ENCODE measurements around the gene DEPDC1B. TPM values are rescaled to one million over a fixed set of nuclear protein-coding genes. Genes with fewer than 3 reads are reported as not detected.

The DEPDC1B gene
- total and polyA plus RNA-seq, 2 of the 4 experiments (the other 2 are of a cell fraction) = 4.4 to 9.3 TPM

DNA sequence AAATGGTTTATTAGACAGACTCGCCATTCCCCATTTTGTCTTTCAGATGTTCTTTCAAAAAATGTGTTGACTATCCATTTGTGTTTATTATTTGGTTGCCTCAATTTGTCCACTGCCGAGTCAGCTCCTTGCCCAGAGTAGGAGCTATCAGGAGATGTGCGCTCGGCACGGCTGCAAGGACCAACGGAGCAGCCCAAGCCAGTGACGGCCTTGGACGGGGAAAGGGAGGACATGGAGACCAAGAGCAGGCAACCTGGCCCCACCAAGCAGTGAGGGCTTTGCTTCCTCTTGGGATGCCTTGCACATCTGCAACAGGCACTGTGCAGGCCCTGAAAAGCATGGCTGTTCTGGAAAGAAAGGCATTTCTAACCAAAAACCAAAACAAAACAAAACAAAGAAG is 69.8 kb downstream of the DEPDC1B start:
- H2AK9ac ChIP-seq (replicated peaks; ENCODE audit: low read depth, low read length, poor library complexity) = no peak overlapping the region
- H3K9ac ChIP-seq (ENCODE audit: low read depth, low read length) = no peak overlapping the region
- H2BK15ac ChIP-seq (ENCODE audit: low read depth, low read length) = no peak overlapping the region
- H3K9me1 ChIP-seq (ENCODE audit: insufficient read depth, low read length) = peaks cover 9% of the 10 kb centered on the region
- ChIA-PET CTCF (no interaction called here), POLR2A (ENCODE audit: unreplicated experiment) (no interaction called here)
- 0 out of 4 replicates have a peak, but pooled peaks cover 0 to 3% of the 10 kb centered on the region in 2 experiments for H3K79me1 ChIP-seq (ENCODE audit: low read depth in 1 of 2, low read length in 2 of 2)
- BruUV-seq (replicated peaks) = no TSS peak
- H3K56ac ChIP-seq (ENCODE audit: extremely low read depth, insufficient read depth, low read length) = no peak overlapping the region
- H3K4me3 ChIP-seq (ENCODE audit: insufficient read depth, low read depth, low read length) = no peak overlapping the region
- H4K91ac ChIP-seq (ENCODE audit: insufficient read depth, low read depth, low read length) = no peak overlapping the region
- no peak overlapping the region for H3K27ac ChIP-seq (ENCODE audit: insufficient read depth, low read length)
- H3K4me1 ChIP-seq (ENCODE audit: control insufficient read depth, insufficient read depth, low read length) = peaks cover 6% of the 10 kb centered on the region
- H3K27me3 ChIP-seq (ENCODE audit: control insufficient read depth, insufficient read depth, low read length) = no peaks in the 10 kb centered on the region
- no peak overlapping the region for H2BK5ac ChIP-seq (ENCODE audit: low read depth, low read length, poor library complexity, severe bottlenecking)
- no peaks in the 10 kb centered on the region for H3K9me3 ChIP-seq (ENCODE audit: control insufficient read depth, insufficient read depth, low read length)
- intact Hi-C loops (cut with micrococcal nuclease) = no loop called here
- no peak overlapping the region for H2BK120ac ChIP-seq (ENCODE audit: low read depth, low read length)
- no peak overlapping the region for H3K14ac ChIP-seq (replicated peaks; ENCODE audit: low read depth, low read length)
- TF ChIP-seq RAD21 (IDR thresholded peaks at IDR 0.05; ENCODE audit: low read length) (no peak), CEBPB (IDR thresholded peaks at IDR 0.05; ENCODE audit: low read depth, low read length) (no peak), NFE2L2 (IDR thresholded peaks at IDR 0.05; ENCODE audit: low read depth, low read length) (no peak), MXI1 (IDR thresholded peaks at IDR 0.05; ENCODE audit: borderline replicate concordance, low read depth, low read length) (no peak), MAZ (IDR thresholded peaks at IDR 0.05; ENCODE audit: borderline replicate concordance, low read depth, low read length) (no peak), SMC3 (IDR thresholded peaks at IDR 0.05; ENCODE audit: low read depth, low read length) (no peak), POLR2A (IDR thresholded peaks at IDR 0.05; ENCODE audit: low read depth, low read length) (no peak), FOS (IDR thresholded peaks at IDR 0.05; ENCODE audit: low read depth, low read length) (no peak), RFX5 (IDR thresholded peaks at IDR 0.05; ENCODE audit: low read depth, low read length) (no peak), BHLHE40 (IDR thresholded peaks at IDR 0.05; ENCODE audit: low read depth, low read length) (no peak), CHD1 (IDR thresholded peaks at IDR 0.05; ENCODE audit: low read depth, low read length) (no peak), USF2 (IDR thresholded peaks at IDR 0.05; ENCODE audit: low read depth, low read length) (no peak), MAFK (IDR thresholded peaks at IDR 0.05; ENCODE audit: low read depth, low read length) (no peak), RCOR1 (IDR thresholded peaks at IDR 0.05; ENCODE audit: insufficient replicate concordance, low read length) (no peak)
- TF ChIP-seq, protein P1, sequence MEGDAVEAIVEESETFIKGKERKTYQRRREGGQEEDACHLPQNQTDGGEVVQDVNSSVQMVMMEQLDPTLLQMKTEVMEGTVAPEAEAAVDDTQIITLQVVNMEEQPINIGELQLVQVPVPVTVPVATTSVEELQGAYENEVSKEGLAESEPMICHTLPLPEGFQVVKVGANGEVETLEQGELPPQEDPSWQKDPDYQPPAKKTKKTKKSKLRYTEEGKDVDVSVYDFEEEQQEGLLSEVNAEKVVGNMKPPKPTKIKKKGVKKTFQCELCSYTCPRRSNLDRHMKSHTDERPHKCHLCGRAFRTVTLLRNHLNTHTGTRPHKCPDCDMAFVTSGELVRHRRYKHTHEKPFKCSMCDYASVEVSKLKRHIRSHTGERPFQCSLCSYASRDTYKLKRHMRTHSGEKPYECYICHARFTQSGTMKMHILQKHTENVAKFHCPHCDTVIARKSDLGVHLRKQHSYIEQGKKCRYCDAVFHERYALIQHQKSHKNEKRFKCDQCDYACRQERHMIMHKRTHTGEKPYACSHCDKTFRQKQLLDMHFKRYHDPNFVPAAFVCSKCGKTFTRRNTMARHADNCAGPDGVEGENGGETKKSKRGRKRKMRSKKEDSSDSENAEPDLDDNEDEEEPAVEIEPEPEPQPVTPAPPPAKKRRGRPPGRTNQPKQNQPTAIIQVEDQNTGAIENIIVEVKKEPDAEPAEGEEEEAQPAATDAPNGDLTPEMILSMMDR (conservative IDR thresholded peaks at IDR 0.05; ENCODE audit: low read depth, low read length) = no peak
- TF ChIP-seq, protein P2, sequence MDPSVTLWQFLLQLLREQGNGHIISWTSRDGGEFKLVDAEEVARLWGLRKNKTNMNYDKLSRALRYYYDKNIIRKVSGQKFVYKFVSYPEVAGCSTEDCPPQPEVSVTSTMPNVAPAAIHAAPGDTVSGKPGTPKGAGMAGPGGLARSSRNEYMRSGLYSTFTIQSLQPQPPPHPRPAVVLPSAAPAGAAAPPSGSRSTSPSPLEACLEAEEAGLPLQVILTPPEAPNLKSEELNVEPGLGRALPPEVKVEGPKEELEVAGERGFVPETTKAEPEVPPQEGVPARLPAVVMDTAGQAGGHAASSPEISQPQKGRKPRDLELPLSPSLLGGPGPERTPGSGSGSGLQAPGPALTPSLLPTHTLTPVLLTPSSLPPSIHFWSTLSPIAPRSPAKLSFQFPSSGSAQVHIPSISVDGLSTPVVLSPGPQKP (IDR thresholded peaks at IDR 0.05; ENCODE audit: borderline replicate concordance, low read depth, low read length) = no peak
- H3K36me3 ChIP-seq (ENCODE audit: control insufficient read depth, insufficient read depth, low read length) = no peaks in the 10 kb centered on the region
- H3K4me2 ChIP-seq (ENCODE audit: low read depth, low read length) = no peak overlapping the region
- DNase-seq (no peak), ATAC-seq (ENCODE audit: low read depth) (no peak)
- no peak overlapping the region for H3K18ac ChIP-seq (ENCODE audit: low read depth, low read length)
- H4K20me1 ChIP-seq (ENCODE audit: insufficient read depth, low read length) = no peaks in the 10 kb centered on the region
- no peak overlapping the region for H4K5ac ChIP-seq (ENCODE audit: low read depth, low read length)
- in situ Hi-C loops (cut with MboI; ENCODE audit: low sequenced_read_pairs) = no loop called here
- H2AFZ ChIP-seq (replicated peaks; ENCODE audit: low read length, poor library complexity) = no peak overlapping the region
- no peak overlapping the region for H3K4ac ChIP-seq (ENCODE audit: low read depth, low read length)
- no peak overlapping the region for H2BK20ac ChIP-seq (ENCODE audit: low read depth, low read length)
- dilution Hi-C loops (cut with HindIII; ENCODE audit: low sequenced_read_pairs, unreplicated experiment) = no loop called here
- H4K8ac ChIP-seq (ENCODE audit: low read depth in 2 of 2, low read length in 2 of 2) = no peak overlapping the region
- 100% methylated on average over 6 of the region's 8 CpGs; no CpG with 5 or more reads in 1 of the 2 experiments for WGBS, 2 experiments (ENCODE audit: extremely low coverage in 2 of 2, insufficient read length in 1 of 2)
- no peak overlapping the region for H2AK5ac ChIP-seq (ENCODE audit: low read depth, low read length)
- no peak overlapping the region for H3K23ac ChIP-seq (ENCODE audit: low read depth, low read length)

Measured in IMR-90 (cell line).